ENCODE results near the gene UTP15.

GRCh38 chr5:73587923-73588322, 22.4 kb downstream of the UTP15 start:
- no peak for TF ChIP-seq CTCF (IDR thresholded peaks at IDR 0.05)
- TF ChIP-seq POLR2AphosphoS5 (IDR thresholded peaks at IDR 0.05) = no peak
- no peak for TF ChIP-seq EP300 (IDR thresholded peaks at IDR 0.05; ENCODE audit: low read depth)
- no peak for TF ChIP-seq POLR2A (IDR thresholded peaks at IDR 0.05)
